ENCODE results near the gene TMEM147.

Gene TMEM147

GRCh38 chr19:35569281-35569781 lies 23.9 kb downstream of the TMEM147 start:
- WGBS (ENCODE audit: insufficient coverage): 93% methylated on average over 1 of the region's 5 CpGs
- ChIA-PET CTCF (no interaction called here), POLR2A (no interaction called here)
- Histone ChIP-seq H3K36me3 (ENCODE audit: control insufficient read depth in 4 of 4, insufficient read depth in 4 of 4, low read length in 3 of 4) (no peaks in the 10 kb centered on the region), H3K27me3 (replicated peaks in 2 of 5; ENCODE audit: control insufficient read depth in 4 of 5, insufficient read depth in 5 of 5, low read length in 4 of 5) (peaks cover 0 to 15% (median 0%) of the 10 kb centered on the region in 5 experiments), H3K9me3 (ENCODE audit: control extremely low read depth in 1 of 5, control insufficient read depth in 4 of 5, insufficient read depth in 2 of 5, low read depth in 1 of 5, low read length in 4 of 5) (no peaks in the 10 kb centered on the region), H3K4me3 (ENCODE audit: control insufficient read depth in 1 of 7, extremely low read depth in 1 of 7, insufficient read depth in 4 of 7, low read depth in 2 of 7, low read length in 6 of 7) (no peak overlapping the region), H3K27ac (ENCODE audit: insufficient read depth in 1 of 2, low read depth in 1 of 2, low read length in 2 of 2, poor library complexity in 1 of 2, severe bottlenecking in 2 of 2) (no peak overlapping the region), H3K4me1 (ENCODE audit: control extremely low read depth in 1 of 4, control insufficient read depth in 4 of 4, insufficient read depth in 4 of 4, low read length in 3 of 4) (no peaks in the 10 kb centered on the region)
- no peak for DNase-seq

DNA sequence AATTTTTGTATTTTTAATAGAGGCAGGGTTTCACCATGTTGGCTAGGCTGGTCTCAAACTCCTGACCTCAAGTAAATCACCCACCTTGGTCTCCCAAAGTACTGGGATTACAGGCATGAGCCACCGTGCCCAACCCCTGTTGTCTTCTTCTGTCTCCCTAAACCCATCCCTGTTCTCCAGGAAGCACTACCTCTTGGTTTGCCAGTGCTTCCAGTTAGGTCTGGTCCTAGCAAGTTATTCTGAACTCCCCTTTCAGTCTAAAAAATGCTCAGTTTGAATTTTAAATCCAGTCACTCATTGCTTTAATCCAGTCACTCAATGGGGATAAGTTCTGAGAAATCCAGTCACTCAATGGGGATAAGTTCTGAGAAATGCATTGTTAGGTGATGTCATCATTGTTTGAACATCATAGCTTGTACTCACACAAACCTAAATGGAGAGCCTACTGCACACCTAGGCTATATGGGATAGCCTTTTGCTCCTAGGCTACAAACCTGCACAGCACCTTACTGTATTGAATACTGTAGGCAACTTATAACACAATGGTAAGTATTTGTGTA lies 26.1 kb downstream of the TMEM147 start:
- ChIA-PET CTCF (no interaction called here), POLR2A (no interaction called here)
- H3K4me3 ChIP-seq (ENCODE audit: control insufficient read depth in 1 of 7, extremely low read depth in 1 of 7, insufficient read depth in 4 of 7, low read depth in 2 of 7, low read length in 6 of 7): no peak overlapping the region
- peaks cover 0 to 11% (median 0%) of the 10 kb centered on the region in 5 experiments for H3K27me3 ChIP-seq (replicated peaks in 2 of 5; ENCODE audit: control insufficient read depth in 4 of 5, insufficient read depth in 5 of 5, low read length in 4 of 5)
- WGBS (ENCODE audit: insufficient coverage): 71% methylated on average over 1 of the region's 1 CpG
- no peak overlapping the region for H3K27ac ChIP-seq (ENCODE audit: insufficient read depth in 1 of 2, low read depth in 1 of 2, low read length in 2 of 2, poor library complexity in 1 of 2, severe bottlenecking in 2 of 2)
- no peaks in the 10 kb centered on the region for H3K36me3 ChIP-seq (ENCODE audit: control insufficient read depth in 4 of 4, insufficient read depth in 4 of 4, low read length in 3 of 4)
- DNase-seq: no peak
- H3K4me1 ChIP-seq (ENCODE audit: control extremely low read depth in 1 of 4, control insufficient read depth in 4 of 4, insufficient read depth in 4 of 4, low read length in 3 of 4): no peaks in the 10 kb centered on the region
- H3K9me3 ChIP-seq (ENCODE audit: control extremely low read depth in 1 of 5, control insufficient read depth in 4 of 5, insufficient read depth in 2 of 5, low read depth in 1 of 5, low read length in 4 of 5): peaks cover 0 to 11% (median 6%) of the 10 kb centered on the region in 5 experiments

GRCh38 chr19:35577918-35578317 lies 32.5 kb downstream of the TMEM147 start:
- CTCF ChIA-PET: no interaction called here
- H3K36me3 ChIP-seq (ENCODE audit: control insufficient read depth in 4 of 4, insufficient read depth in 4 of 4, low read length in 3 of 4): no peaks in the 10 kb centered on the region
- WGBS (ENCODE audit: insufficient coverage): no CpG with 5 or more reads among the region's 1 CpG
- H3K27me3 ChIP-seq (replicated peaks in 2 of 5; ENCODE audit: control insufficient read depth in 4 of 5, insufficient read depth in 5 of 5, low read length in 4 of 5): peaks cover 0 to 2% (median 0%) of the 10 kb centered on the region in 5 experiments
- DNase-seq: no peak
- no peak overlapping the region for H3K27ac ChIP-seq (ENCODE audit: insufficient read depth in 1 of 2, low read depth in 1 of 2, low read length in 2 of 2, poor library complexity in 1 of 2, severe bottlenecking in 2 of 2)
- no peaks in the 10 kb centered on the region for H3K4me1 ChIP-seq (ENCODE audit: control extremely low read depth in 1 of 4, control insufficient read depth in 4 of 4, insufficient read depth in 4 of 4, low read length in 3 of 4)
- no peak overlapping the region for H3K4me3 ChIP-seq (ENCODE audit: control insufficient read depth in 1 of 7, extremely low read depth in 1 of 7, insufficient read depth in 4 of 7, low read depth in 2 of 7, low read length in 6 of 7)
- POLR2A ChIA-PET: no interaction called here
- H3K9me3 ChIP-seq (ENCODE audit: control extremely low read depth in 1 of 5, control insufficient read depth in 4 of 5, insufficient read depth in 2 of 5, low read depth in 1 of 5, low read length in 4 of 5): peaks cover 0 to 26% (median 16%) of the 10 kb centered on the region in 5 experiments

DNA sequence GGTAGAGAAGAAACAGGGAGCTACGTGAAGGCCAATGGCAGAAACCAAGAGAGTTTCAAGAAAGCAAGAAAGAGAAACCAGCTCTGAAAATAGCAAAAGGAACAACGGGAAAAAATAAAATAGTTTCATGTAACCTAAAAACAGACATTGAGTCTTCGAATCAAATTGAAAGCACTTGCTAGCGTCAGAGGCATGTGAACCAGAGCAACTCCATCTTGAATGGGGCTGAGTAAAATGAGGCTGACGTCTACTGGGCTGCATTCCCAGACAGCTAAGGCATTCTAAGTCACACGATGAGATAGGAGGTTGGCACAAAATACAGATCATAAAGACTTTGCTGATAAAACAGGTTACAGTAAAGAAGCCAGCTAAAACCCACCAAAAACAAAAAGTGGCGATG lies 33.3 kb downstream of the TMEM147 start:
- peaks cover 0 to 26% (median 16%) of the 10 kb centered on the region in 5 experiments for H3K9me3 ChIP-seq (ENCODE audit: control extremely low read depth in 1 of 5, control insufficient read depth in 4 of 5, insufficient read depth in 2 of 5, low read depth in 1 of 5, low read length in 4 of 5)
- POLR2A ChIA-PET: no interaction called here
- H3K27ac ChIP-seq (ENCODE audit: insufficient read depth in 1 of 2, low read depth in 1 of 2, low read length in 2 of 2, poor library complexity in 1 of 2, severe bottlenecking in 2 of 2): no peak overlapping the region
- 93% methylated on average over 6 of the region's 7 CpGs for WGBS (ENCODE audit: insufficient coverage)
- H3K27me3 ChIP-seq (replicated peaks in 2 of 5; ENCODE audit: control insufficient read depth in 4 of 5, insufficient read depth in 5 of 5, low read length in 4 of 5): peaks cover 0 to 2% (median 0%) of the 10 kb centered on the region in 5 experiments
- CTCF ChIA-PET: interaction anchor here (1.3 to 4.1 kb wide), 2 partner anchors 9 to 13 kb away, joined by 3 to 14 read pairs; no protein-coding TSS in a partner anchor
- no peak overlapping the region for H3K4me3 ChIP-seq (ENCODE audit: control insufficient read depth in 1 of 7, extremely low read depth in 1 of 7, insufficient read depth in 4 of 7, low read depth in 2 of 7, low read length in 6 of 7)
- H3K4me1 ChIP-seq (ENCODE audit: control extremely low read depth in 1 of 4, control insufficient read depth in 4 of 4, insufficient read depth in 4 of 4, low read length in 3 of 4): no peaks in the 10 kb centered on the region
- no peaks in the 10 kb centered on the region for H3K36me3 ChIP-seq (ENCODE audit: control insufficient read depth in 4 of 4, insufficient read depth in 4 of 4, low read length in 3 of 4)
- no peak for DNase-seq

- Histone ChIP-seq H3K27me3 (replicated peaks in 2 of 5; ENCODE audit: control insufficient read depth in 4 of 5, insufficient read depth in 5 of 5, low read length in 4 of 5) (peaks cover 3 to 26% (median 9%) of the 10 kb centered on the region in 5 experiments), H3K27ac (ENCODE audit: insufficient read depth in 1 of 2, low read depth in 1 of 2, low read length in 2 of 2, poor library complexity in 1 of 2, severe bottlenecking in 2 of 2) (no peak overlapping the region), H3K4me3 (ENCODE audit: control insufficient read depth in 1 of 7, extremely low read depth in 1 of 7, insufficient read depth in 4 of 7, low read depth in 2 of 7, low read length in 6 of 7) (no peak overlapping the region), H3K36me3 (ENCODE audit: control insufficient read depth in 4 of 4, insufficient read depth in 4 of 4, low read length in 3 of 4) (no peaks in the 10 kb centered on the region), H3K4me1 (ENCODE audit: control extremely low read depth in 1 of 4, control insufficient read depth in 4 of 4, insufficient read depth in 4 of 4, low read length in 3 of 4) (peaks cover 0 to 3% (median 0%) of the 10 kb centered on the region in 4 experiments), H3K9me3 (ENCODE audit: control extremely low read depth in 1 of 5, control insufficient read depth in 4 of 5, insufficient read depth in 2 of 5, low read depth in 1 of 5, low read length in 4 of 5) (peaks cover 0 to 2% (median 0%) of the 10 kb centered on the region in 5 experiments)
- CTCF ChIA-PET: interaction anchor here (1.5 to 4.1 kb wide), 2 partner anchors 9 to 14 kb away, joined by 3 to 14 read pairs; no protein-coding TSS in a partner anchor
- no CpG with 5 or more reads among the region's 1 CpG for WGBS (ENCODE audit: insufficient coverage)
- DNase-seq: no peak
- POLR2A ChIA-PET: no interaction called here
Measured at GRCh38 chr19:35582760-35583159, 37.3 kb downstream of the TMEM147 start.

- Histone ChIP-seq H3K9me3 (ENCODE audit: control extremely low read depth in 1 of 5, control insufficient read depth in 4 of 5, insufficient read depth in 2 of 5, low read depth in 1 of 5, low read length in 4 of 5) (no peaks in the 10 kb centered on the region), H3K27me3 (replicated peaks in 2 of 5; ENCODE audit: control insufficient read depth in 4 of 5, insufficient read depth in 5 of 5, low read length in 4 of 5) (peaks cover 3 to 26% (median 12%) of the 10 kb centered on the region in 5 experiments), H3K36me3 (ENCODE audit: control insufficient read depth in 4 of 4, insufficient read depth in 4 of 4, low read length in 3 of 4) (no peaks in the 10 kb centered on the region), H3K27ac (ENCODE audit: insufficient read depth in 1 of 2, low read depth in 1 of 2, low read length in 2 of 2, poor library complexity in 1 of 2, severe bottlenecking in 2 of 2) (no peak within 1 kb of the TSS), H3K4me1 (ENCODE audit: control extremely low read depth in 1 of 4, control insufficient read depth in 4 of 4, insufficient read depth in 4 of 4, low read length in 3 of 4) (peaks cover 0 to 3% (median 0%) of the 10 kb centered on the region in 4 experiments), H3K4me3 (ENCODE audit: control insufficient read depth in 1 of 7, extremely low read depth in 1 of 7, insufficient read depth in 4 of 7, low read depth in 2 of 7, low read length in 6 of 7) (no peak within 1 kb of the TSS)
- WGBS (ENCODE audit: insufficient coverage): 34% methylated on average over 13 of the region's 16 CpGs
- POLR2A ChIA-PET: no interaction called here
- CTCF ChIA-PET: no interaction called here
- DNase-seq: peak; percentile 30 to 67 (median 59)
Measured at GRCh38 chr19:35585848-35586247, 40.4 kb downstream of the TMEM147 start, which contains the start of gene PMIS2. PMIS2 (plus strand) TSS chr19:35586173; CDS start chr19:35586260, 87 bp downstream.

GRCh38 chr19:35587321-35587720 lies 41.9 kb downstream of the TMEM147 start:
- ChIA-PET CTCF (interaction anchor here (1.0 to 1.9 kb wide), 4 partner anchors 8 to 76 kb away, joined by 3 to 7 read pairs (median 4); no protein-coding TSS in a partner anchor), POLR2A (no interaction called here)
- H3K27me3 ChIP-seq (replicated peaks in 2 of 5; ENCODE audit: control insufficient read depth in 4 of 5, insufficient read depth in 5 of 5, low read length in 4 of 5): peaks cover 3 to 26% (median 12%) of the 10 kb centered on the region in 5 experiments
- no CpG with 5 or more reads among the region's 1 CpG for WGBS (ENCODE audit: insufficient coverage)
- no peaks in the 10 kb centered on the region for H3K36me3 ChIP-seq (ENCODE audit: control insufficient read depth in 4 of 4, insufficient read depth in 4 of 4, low read length in 3 of 4)
- peaks cover 0 to 3% (median 0%) of the 10 kb centered on the region in 4 experiments for H3K4me1 ChIP-seq (ENCODE audit: control extremely low read depth in 1 of 4, control insufficient read depth in 4 of 4, insufficient read depth in 4 of 4, low read length in 3 of 4)
- DNase-seq: no peak
- no peak overlapping the region for H3K27ac ChIP-seq (ENCODE audit: insufficient read depth in 1 of 2, low read depth in 1 of 2, low read length in 2 of 2, poor library complexity in 1 of 2, severe bottlenecking in 2 of 2)
- no peak overlapping the region for H3K4me3 ChIP-seq (ENCODE audit: control insufficient read depth in 1 of 7, extremely low read depth in 1 of 7, insufficient read depth in 4 of 7, low read depth in 2 of 7, low read length in 6 of 7)
- no peaks in the 10 kb centered on the region for H3K9me3 ChIP-seq (ENCODE audit: control extremely low read depth in 1 of 5, control insufficient read depth in 4 of 5, insufficient read depth in 2 of 5, low read depth in 1 of 5, low read length in 4 of 5)
